AG04450 (cell line): ENCODE results near the gene DMGDH. TPM values are rescaled to one million over a fixed set of nuclear protein-coding genes. Genes with fewer than 3 reads are reported as not detected.

ENCODE experiments used
- CTCF ChIA-PET: fragments of 300-600, 350-600 bp; formaldehyde crosslinking; extraction: SDS; loops from one replicate; lab custom pipeline; 2022; ENCODE audit warnings: antibody characterized with exemption, inconsistent platforms; lab: Charles Lee
- POLR2A ChIA-PET: fragments of 350-600 bp; formaldehyde crosslinking; extraction: SDS; loops from one replicate; lab custom pipeline; 2021; ENCODE audit warnings: antibody characterized with exemption, inconsistent platforms; lab: Yijun Ruan, JAX
- DNase-seq: peaks from one replicate; pipeline ENCODE4 v3.0.0-alpha.2; 2011; ENCODE audit warnings: low read depth, low spot score
- H3K27ac ChIP-seq: one replicate; pipeline ENCODE4 v1.5.1; 2012; ENCODE audit warnings: low read depth, low read length, control low read depth
- H3K27me3 ChIP-seq: one replicate; pipeline ENCODE4 v1.6.0; 2012; ENCODE audit warnings: low read length; ENCODE audit not compliant: control insufficient read depth, insufficient read depth
- H3K4me3 ChIP-seq: 2 replicates; pipeline ENCODE4 v1.5.1; 2011; ENCODE audit warnings: mild to moderate bottlenecking, low read depth, low read length, control low read depth
- H3K9me3 ChIP-seq: 2 replicates; pipeline ENCODE4 v1.5.1; 2012; ENCODE audit warnings: low read length; ENCODE audit not compliant: control insufficient read depth, insufficient read depth
- polyA plus RNA-seq: library from polyadenylated mRNA; depleted of rRNA; stranded (reverse); fragments of >200 nt; gene quantifications from 2 replicates; pipeline ENCODE4 v1.2.3, GENCODE V29; 2011
- TF ChIP-seq, protein P1 (sequence below): IDR thresholded peaks from 2 replicates; pipeline ENCODE4 v1.5.1; 2011; ENCODE audit warnings: low read depth, low read length, control low read depth, inconsistent platforms

Gene DMGDH
- polyA plus RNA-seq, 1 experiment: 1.9 TPM

DNA sequence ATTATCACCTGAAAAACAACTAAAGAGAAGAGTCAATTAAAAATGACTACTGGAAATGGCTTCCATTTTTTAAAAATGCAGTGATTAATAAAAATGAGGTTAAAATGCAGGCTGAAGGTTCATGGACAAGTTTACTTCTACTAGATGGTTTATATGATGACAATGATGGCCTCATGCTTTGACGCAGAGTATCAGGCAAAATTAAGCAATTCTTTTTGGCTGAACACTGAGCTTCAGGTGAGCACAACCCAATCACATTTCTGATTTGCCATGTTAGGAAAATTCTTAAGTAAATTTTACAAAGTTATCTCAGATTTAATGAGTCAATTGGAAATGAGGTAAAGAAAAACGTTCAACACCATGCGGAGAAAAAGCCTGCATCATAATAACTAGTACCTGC is 22.3 kb downstream of the DMGDH start:
- Histone ChIP-seq H3K27ac (no peak overlapping the region), H3K27me3 (peaks cover 12% of the 10 kb centered on the region), H3K4me3 (no peak overlapping the region), H3K9me3 (no peaks in the 10 kb centered on the region)
- no peak for DNase-seq
- CTCF ChIA-PET: interaction anchor here (0.7 to 3.3 kb wide), 3 partner anchors 22 to 86 kb away, joined by 4 to 24 read pairs (median 10); no protein-coding TSS in a partner anchor
- POLR2A ChIA-PET: no interaction called here
- TF ChIP-seq, protein P1, sequence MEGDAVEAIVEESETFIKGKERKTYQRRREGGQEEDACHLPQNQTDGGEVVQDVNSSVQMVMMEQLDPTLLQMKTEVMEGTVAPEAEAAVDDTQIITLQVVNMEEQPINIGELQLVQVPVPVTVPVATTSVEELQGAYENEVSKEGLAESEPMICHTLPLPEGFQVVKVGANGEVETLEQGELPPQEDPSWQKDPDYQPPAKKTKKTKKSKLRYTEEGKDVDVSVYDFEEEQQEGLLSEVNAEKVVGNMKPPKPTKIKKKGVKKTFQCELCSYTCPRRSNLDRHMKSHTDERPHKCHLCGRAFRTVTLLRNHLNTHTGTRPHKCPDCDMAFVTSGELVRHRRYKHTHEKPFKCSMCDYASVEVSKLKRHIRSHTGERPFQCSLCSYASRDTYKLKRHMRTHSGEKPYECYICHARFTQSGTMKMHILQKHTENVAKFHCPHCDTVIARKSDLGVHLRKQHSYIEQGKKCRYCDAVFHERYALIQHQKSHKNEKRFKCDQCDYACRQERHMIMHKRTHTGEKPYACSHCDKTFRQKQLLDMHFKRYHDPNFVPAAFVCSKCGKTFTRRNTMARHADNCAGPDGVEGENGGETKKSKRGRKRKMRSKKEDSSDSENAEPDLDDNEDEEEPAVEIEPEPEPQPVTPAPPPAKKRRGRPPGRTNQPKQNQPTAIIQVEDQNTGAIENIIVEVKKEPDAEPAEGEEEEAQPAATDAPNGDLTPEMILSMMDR: no peak

DNA sequence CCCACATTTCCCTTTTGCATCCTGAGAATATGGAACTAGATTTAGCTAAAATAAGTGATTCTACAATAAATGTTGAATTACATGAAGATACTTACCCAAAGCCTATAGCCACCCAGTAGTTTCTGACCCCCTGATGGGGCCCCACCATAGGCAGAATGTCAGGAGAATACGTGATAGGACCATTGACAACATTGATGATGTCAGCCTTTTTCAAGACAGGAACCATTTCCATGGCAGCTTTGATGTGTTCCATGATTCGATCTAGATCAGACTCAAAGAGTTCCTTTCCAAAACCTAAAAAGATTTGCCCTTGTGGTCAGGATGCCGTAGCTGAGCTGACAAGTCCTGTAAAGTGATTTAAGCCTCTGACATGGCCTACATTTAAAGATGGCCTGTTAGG is 27.3 kb downstream of the DMGDH start:
- no peak for DNase-seq
- H3K9me3 ChIP-seq: no peaks in the 10 kb centered on the region
- TF ChIP-seq, protein P1: no peak
- CTCF ChIA-PET: interaction anchor here (1.0 to 4.0 kb wide), 2 partner anchors 17 to 91 kb away, joined by 6 to 28 read pairs; no protein-coding TSS in a partner anchor
- peaks cover 9% of the 10 kb centered on the region for H3K27me3 ChIP-seq
- H3K4me3 ChIP-seq: no peak overlapping the region
- POLR2A ChIA-PET: no interaction called here
- H3K27ac ChIP-seq: no peak overlapping the region

DNA sequence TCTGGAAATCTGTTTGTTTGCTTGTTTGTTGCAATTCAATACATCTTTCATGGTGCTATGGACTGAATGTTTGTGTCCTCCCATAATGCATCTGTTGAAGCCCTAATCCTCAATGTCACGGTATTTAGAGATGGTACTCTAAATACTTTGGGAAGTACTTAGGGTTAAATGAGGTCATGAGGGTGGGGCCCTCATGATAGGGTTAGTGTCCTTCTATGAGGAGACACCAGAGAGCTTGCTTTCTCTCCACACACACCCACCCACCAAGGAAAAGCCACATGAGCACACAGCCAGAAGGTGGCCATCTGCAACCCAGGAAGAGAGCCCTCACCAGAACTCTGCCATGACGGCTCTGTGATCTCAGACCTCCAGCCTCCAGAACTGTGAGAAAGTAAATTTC is 32.7 kb downstream of the DMGDH start:
- no peak for DNase-seq
- Histone ChIP-seq H3K9me3 (no peaks in the 10 kb centered on the region), H3K27me3 (no peaks in the 10 kb centered on the region), H3K4me3 (no peak overlapping the region), H3K27ac (no peak overlapping the region)
- CTCF ChIA-PET: interaction anchor here (4.1 kb wide), 1 partner anchor 12 kb away, joined by 57 read pairs; no protein-coding TSS in a partner anchor
- TF ChIP-seq, protein P1: no peak
- POLR2A ChIA-PET: no interaction called here

DNA sequence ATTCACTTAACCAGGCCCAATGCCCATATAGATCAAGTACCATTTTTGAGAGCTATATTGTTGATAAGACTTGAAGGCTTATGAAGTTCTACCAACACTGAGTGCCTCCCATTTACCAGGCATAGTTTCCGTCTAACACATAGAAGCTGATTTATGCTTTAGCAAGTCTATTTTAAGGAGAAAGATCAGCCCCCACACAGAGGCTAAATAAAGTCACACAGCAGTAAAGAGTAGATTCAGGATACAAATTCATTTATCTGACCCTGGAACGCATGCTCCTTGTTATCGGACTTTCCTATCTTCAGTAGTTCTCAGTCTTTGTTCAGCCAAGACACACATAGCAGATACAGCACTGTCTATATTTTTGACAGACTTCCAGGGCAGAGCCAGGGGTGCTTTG is 34.2 kb downstream of the DMGDH start:
- Histone ChIP-seq H3K27me3 (no peaks in the 10 kb centered on the region), H3K4me3 (no peak overlapping the region), H3K9me3 (no peaks in the 10 kb centered on the region), H3K27ac (no peak overlapping the region)
- TF ChIP-seq, protein P1: no peak
- POLR2A ChIA-PET: interaction anchor here (0.7 kb wide), 1 partner anchor 284 kb away, joined by 3 read pairs; no protein-coding TSS in a partner anchor
- no peak for DNase-seq
- CTCF ChIA-PET: interaction anchor here (0.7 to 4.1 kb wide), 3 partner anchors 8 to 98 kb away, joined by 5 to 57 read pairs (median 5); no protein-coding TSS in a partner anchor

DNA sequence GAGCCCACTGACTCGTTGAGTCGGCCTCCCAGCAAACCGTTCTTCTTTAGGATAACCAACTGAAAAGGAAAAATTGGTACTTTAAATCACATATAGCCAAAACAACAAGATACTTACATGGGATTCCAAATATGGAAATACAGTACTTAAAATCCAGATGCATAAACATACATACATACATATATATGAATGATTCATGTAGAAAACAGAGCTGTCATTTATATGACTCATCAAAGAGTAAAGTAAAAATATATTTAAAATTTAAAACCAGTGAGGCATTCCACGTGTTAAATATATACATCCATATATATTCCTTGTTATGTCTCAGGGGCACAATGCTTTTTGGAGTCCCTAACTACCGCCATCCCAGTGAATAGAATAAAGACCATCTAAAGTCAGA is 36.7 kb downstream of the DMGDH start:
- no peaks in the 10 kb centered on the region for H3K27me3 ChIP-seq
- CTCF ChIA-PET: interaction anchor here (1.2 to 4.1 kb wide), 3 partner anchors 8 to 100 kb away, joined by 5 to 57 read pairs (median 8); no protein-coding TSS in a partner anchor
- no peak overlapping the region for H3K4me3 ChIP-seq
- POLR2A ChIA-PET: no interaction called here
- TF ChIP-seq, protein P1: no peak
- no peak for DNase-seq
- H3K27ac ChIP-seq: no peak overlapping the region
- H3K9me3 ChIP-seq: no peaks in the 10 kb centered on the region
